NCI-H2171 treated with DMSO at 0.1 percent for 48 hours (cell line): ENCODE data around the gene C17orf75.

ENCODE experiments used
- DNase-seq: peaks from one replicate; lab custom pipeline; 2025; lab: John Stamatoyannopoulos, UW

C17orf75 gene

DNA sequence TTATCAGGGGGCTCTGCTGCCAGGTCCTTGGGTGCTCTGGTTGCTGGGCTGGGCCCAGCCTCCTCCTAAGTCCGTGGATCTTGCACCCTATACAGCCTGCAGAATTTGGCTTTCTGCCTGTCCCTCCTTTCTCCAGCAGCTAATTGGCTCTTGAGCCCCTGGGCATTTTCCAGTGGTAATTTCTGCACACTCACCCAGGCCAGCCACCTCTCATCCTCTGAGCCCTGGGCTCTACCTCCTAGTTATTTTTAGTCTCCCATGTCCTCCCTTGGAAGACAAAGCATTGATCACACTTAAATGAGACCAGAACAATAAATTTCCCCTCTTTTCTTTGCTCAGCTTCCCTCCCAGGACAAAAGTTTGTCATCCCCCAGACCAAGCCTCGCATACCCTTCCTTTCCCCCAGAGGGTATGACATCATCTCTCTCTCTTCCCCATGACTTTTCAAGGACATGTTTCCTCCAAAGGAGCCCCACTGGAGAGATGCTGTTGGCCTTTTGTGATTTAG, 38.1 kb downstream of the C17orf75 start:
- DNase-seq: no peak

DNA sequence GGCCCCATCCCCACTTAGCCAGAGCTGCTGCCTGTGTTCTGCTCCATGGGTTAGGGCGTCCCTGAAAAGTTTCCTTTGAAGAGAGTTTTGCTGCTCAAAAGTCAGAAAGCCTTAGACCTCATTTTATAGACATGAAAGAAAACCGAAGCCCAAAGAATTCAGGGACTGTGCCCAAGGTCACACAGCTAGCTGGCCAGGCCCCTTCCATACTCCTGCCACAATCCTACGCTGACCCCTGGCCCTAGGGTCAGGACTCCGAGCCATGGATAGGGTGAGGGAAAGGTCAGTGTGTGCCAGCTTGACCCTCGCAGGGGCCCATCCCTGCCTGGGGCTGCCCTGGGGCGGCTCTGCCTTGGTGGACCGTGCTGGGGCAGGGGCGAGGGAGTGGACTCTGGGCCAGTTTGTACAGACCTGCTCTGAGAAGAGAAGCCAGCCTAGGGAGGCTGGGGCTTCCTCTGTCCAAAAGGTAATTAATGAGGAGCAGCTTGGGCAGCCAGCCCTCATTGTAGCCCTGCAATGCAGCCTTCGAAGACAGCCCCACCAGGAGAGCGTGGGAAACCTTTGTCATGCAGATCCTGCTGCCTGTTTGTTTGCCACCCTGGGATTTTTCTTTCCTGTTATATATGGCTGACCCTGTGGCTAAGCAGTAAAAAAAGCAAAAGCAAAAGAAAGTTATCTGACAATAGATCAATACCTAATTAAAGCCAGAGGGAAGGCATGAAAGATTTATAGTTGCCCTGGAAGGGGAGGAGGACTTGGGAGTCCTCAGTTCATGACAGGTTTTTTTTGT, 38.9 kb downstream of the C17orf75 start:
- no peak for DNase-seq

GRCh38 chr17:32302037-32302436, 39.9 kb downstream of the C17orf75 start:
- DNase-seq: no peak

DNA sequence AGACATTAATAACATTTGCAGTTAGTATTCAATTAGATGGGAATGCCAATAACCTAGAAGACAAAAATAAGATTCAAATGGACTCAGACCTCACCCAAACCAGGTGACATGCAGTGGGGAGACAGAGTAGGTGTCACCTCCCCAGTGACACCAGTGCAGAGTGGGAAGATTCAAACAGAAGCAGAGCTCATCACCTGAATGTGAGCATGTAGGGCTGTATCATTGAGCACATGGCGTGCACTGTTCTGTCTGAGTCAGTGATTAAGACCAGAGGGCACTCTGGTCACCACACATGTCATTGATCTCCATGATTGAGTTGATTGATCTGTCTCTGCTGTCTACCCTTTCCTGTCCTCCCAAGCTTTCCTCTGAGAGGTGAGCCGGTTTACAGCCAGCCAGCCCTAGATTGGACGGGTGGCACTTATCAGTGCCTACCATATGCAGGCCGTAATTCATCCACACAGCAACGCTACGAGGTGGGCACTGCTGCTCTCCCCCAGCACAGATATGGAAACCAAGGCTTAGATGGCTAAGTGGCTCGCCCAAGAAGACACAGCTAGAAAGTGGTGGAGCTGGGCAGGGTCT, 42.3 kb downstream of the C17orf75 start:
- no peak for DNase-seq

DNA sequence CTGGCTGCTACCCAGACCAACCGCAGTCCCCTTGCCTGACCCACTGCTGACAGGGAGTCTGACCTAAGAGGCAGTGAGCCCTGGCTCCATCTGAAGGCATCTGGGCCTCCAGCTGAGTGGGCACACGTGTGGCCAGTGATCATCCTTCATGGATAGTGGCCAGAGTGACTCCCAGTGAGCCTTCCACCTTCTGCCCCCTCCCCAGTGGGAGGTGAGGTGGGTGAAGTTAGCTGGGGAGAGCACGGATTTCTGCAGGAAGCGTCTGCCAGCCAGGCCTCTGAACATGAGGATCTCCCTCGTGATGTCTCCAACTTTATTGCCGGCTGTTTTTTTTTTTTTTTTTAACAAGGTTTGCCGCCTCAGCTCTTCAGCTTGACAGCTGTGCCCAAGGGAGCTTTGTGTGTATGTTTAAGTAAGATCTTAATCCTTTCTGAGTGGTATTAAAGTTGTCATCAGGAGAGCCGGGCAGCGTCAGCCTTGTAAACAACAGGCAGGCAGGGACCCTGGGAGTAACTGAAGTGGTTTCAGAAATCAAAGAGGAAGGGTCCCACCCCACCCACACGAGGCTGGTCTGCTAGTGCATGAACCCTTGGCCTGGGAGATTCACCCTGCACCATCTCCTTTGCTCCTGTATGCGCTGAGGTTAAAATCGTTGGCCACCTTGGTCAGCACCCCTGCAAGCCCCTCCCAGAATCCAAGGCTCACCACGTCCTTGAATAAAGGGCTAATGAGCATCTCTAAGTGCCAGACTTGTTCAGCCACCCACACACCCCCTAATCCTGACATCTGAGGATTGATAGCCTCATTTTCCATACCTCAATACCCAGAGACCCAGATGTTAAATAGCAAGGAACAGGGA, 43.0 kb downstream of the C17orf75 start:
- peak; percentile 89 for DNase-seq

- peak; percentile 82 for DNase-seq
Observed at GRCh38 chr17:32298298-32298697, 43.7 kb downstream of the C17orf75 start.

- DNase-seq: peak; percentile 15
Observed at GRCh38 chr17:32297860-32298259, 44.1 kb downstream of the C17orf75 start.

DNA sequence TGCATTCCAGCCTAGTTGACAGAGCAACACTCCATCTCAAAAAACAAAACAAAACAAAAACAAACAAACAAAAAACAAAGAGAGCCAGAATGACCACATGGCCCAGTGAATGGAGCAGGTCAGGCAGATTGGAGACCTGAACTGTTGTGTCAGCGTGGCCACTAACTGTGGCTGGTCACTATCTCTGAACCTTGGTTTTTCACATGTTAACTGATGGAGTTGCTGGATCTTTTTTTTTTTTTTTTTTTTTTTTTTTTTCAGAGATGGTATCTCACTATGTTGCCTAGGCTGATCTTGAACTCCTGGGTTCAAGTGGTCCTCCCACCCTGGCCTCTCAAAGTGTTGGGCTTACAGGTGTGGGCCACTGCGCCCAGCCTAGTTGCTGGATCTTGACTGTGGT, 44.5 kb downstream of the C17orf75 start:
- DNase-seq: no peak

DNA sequence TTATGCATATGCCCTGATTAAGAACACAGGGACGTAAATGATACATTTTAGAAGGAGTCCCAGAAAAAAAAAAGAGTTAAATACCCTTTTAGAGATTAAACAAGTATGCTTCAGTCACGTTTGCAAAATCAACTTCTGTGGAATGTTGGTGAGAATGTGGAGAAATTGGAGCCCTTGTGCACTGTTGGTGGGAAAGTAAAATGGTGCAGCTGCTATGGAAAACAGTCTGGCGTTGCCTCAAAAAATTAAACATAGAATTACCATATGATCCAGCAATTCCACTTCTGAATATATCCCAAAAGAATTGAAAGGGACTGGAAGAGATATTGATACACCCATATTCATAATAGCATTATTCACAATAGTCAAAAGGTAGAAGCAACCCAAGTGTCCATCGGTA, 49.9 kb downstream of the C17orf75 start:
- DNase-seq: no peak

DNA sequence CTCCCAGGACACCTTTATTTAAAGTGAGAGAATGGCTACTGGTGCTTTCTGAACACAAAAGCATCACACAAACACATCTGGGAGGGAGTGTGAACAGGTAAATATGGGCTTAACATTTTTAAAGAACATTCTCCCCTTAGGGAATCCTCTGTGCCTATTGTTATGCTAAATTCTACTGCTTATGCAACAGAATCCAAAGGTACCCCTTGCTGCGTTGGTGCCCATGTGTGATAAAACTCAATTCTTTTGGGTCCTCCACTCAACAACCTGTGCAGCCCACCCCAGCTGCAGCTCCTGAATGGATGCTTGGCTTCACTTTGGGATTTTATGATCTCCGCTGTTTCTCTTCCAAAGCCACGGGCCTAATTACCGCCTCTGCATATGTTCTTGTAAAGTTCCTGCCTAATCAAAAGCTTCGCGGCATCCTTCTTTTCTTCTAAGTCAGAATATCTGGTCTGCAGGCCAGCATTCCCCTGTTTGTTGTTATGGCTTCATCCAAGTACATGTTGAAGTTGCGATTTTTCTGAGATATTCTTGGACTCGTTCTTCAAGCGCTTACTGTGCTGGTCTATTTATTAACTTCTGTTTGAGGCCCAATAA, 52.4 kb downstream of the C17orf75 start:
- DNase-seq: no peak

DNA sequence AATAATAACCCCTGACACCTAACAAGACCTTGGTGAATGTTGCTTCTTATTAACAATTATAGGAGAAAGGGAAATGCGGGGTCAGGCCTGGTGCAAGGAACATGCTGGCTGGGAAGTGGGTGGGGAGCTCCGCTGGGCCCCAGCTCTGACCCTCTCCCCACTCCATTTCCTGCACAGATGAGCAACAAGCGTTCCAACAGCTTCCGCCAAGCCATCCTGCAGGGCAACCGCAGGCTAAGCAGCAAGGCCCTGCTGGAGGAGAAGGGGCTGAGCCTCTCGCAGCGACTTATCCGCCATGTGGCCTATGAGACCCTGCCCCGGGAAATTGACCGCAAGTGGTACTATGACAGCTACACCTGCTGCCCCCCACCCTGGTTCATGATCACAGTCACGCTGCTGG, 53.4 kb downstream of the C17orf75 start:
- DNase-seq: no peak

GRCh38 chr17:32287804-32288511, 54.0 kb downstream of the C17orf75 start:
- no peak for DNase-seq

GRCh38 chr17:32286518-32286900, 55.5 kb downstream of the C17orf75 start:
- DNase-seq: no peak

GRCh38 chr17:32285746-32286517, 56.0 kb downstream of the C17orf75 start:
- no peak for DNase-seq

DNA sequence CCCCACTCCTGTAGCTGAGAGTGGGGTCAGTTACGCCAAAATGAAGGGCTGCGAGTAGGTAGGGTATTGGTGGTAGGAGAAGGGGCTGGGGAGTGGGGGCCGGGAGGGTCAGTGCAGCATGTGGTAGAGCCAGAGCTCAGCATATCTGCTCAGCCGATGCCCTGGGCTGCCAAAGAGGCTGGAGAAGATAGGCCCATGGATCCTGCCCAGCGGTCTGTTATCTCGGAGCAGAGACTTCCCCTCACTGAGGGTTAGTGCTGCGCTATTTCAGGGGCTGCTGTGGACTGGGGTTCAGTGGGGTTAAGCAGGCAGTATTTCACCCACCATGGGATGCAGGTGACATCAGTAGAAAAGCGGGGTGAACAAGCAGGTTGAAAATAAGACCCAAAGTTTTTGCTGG, 56.7 kb downstream of the C17orf75 start:
- no peak for DNase-seq

GRCh38 chr17:32283745-32284201, 58.2 kb downstream of the C17orf75 start:
- no peak for DNase-seq

DNA sequence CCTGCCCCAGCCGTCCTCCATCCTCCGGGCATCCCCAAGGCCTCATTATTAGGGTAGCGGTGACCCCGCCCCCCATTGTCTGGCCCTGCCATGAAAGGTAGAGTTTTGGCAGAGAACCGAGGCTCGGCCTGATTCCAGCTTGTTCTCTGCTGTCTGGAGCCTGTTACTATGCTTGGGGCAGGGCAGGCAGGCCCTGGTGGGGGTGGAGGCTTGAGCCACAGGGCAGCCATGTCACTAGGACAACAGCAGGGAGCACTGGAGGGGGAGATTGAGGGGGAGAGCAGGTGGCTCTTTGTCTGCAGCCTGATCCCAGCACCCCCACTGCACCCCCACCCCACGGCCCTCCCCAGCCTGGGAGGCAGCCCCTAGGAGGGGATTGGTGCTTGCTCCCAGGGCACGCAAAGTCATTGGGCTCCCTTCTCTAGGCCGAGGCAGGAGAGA, 60.9 kb downstream of the C17orf75 start:
- peak; percentile 84 for DNase-seq

DNA sequence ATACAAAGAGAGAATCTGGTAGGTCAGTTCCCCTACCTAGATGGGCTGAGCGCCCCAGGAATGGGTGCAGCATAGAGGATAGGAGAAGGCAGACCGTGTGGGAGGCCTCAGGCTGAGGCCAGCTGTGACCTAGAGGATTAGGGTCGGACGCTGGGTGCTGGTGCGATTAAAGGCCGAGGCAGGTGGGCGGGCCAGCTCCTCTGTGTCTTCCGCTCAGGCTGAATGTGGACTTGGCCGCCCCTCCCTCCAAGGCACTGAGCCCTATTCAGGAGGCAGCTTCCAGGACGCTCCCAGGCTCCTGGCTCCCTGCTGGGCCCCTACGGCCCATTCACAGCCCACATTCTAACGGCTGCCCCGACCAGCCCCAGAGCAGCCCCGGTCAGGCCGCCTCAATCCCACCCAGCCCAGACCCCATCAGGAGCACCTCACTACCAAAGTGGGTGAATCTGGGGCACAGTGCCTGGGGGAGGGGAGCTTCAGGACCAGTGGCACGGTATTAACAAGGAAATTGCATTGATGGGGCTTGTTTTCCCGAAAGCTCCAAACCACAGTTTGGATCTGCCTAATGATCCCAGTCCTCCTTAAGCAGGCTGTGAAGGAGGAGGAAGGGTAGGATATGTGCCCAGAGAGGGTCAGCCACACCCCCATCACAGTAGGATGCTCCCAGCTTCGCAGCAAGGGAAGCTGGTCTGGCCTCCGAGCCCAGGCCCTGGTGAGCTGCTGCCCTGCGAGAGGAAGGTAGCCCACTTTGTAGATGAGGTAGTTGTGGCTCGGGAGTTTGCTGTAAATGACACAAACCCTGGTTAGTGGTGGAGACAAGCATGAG, 61.9 kb downstream of the C17orf75 start:
- DNase-seq: no peak

GRCh38 chr17:32278815-32279214, 63.2 kb downstream of the C17orf75 start:
- no peak for DNase-seq
